A673 (cell line): ENCODE results near the gene SYK. TPM values are rescaled to one million over a fixed set of nuclear protein-coding genes. Genes with fewer than 3 reads are reported as not detected.

ENCODE experiments used
- BruUV-seq: library from RNA; stranded (reverse); fragments of 400-500 nt; replicated peaks from 2 replicates; lab custom pipeline; 2021; lab: Mats Ljungman, UMichigan
- CTCF ChIA-PET: fragments of 300-600 bp; sonication (Branson Sonifier 250); formaldehyde crosslinking; loops from one replicate; lab custom pipeline; 2022; ENCODE audit warnings: antibody characterized with exemption; lab: Charles Lee
- POLR2A ChIA-PET: fragments of 300-600 bp; sonication (Branson Sonifier 250); formaldehyde crosslinking; loops from one replicate; lab custom pipeline; 2022; ENCODE audit warnings: antibody characterized with exemption; ENCODE audit not compliant: low non-redundant PET; lab: Charles Lee
- DNase-seq: peaks from one replicate; pipeline ENCODE4 v3.0.0-alpha.2; 2015; ENCODE audit warnings: low spot score
- H3K27ac ChIP-seq: fragments of 200-600 bp; sonication (generic); 2 replicates; pipeline ENCODE4 v1.5.1; 2016; ENCODE audit warnings: mixed run types, low read depth, mild to moderate bottlenecking, mixed read lengths, antibody characterized with exemption, low read length; ENCODE audit not compliant: poor library complexity, severe bottlenecking
- H3K27me3 ChIP-seq: fragments of 200-600 bp; sonication (generic); replicated peaks from 2 replicates; pipeline ENCODE4 v1.6.1; 2017; ENCODE audit warnings: mixed run types, low read depth, mild to moderate bottlenecking, mixed read lengths, antibody characterized with exemption, low read length; ENCODE audit not compliant: insufficient read depth, poor library complexity
- H3K36me3 ChIP-seq: fragments of 200-600 bp; sonication (generic); 2 replicates; pipeline ENCODE4 v1.6.1; 2016; ENCODE audit warnings: mixed run types, mild to moderate bottlenecking, mixed read lengths, antibody characterized with exemption, low read length; ENCODE audit not compliant: insufficient read depth, poor library complexity, severe bottlenecking
- H3K4me1 ChIP-seq: fragments of 200-600 bp; sonication (generic); 2 replicates; pipeline ENCODE4 v1.6.1; 2017; ENCODE audit warnings: mixed run types, mild to moderate bottlenecking, mixed read lengths, antibody characterized with exemption, low read length; ENCODE audit not compliant: insufficient read depth, poor library complexity, severe bottlenecking
- H3K4me3 ChIP-seq: fragments of 200-600 bp; sonication (generic); 2 replicates; pipeline ENCODE4 v1.5.1; 2016; ENCODE audit warnings: low read depth, mixed run types, mild to moderate bottlenecking, mixed read lengths, low read length; ENCODE audit not compliant: poor library complexity, severe bottlenecking
- H3K9me3 ChIP-seq: fragments of 200-600 bp; sonication (generic); 2 replicates; pipeline ENCODE4 v1.6.1; 2016; ENCODE audit warnings: mixed run types, low read depth, mild to moderate bottlenecking, mixed read lengths, antibody characterized with exemption, low read length; ENCODE audit not compliant: poor library complexity, severe bottlenecking
- CTCF ChIP-seq: fragments of 300-800, 200-600 bp; sonication (generic); conservative IDR thresholded peaks from 2 replicates; pipeline ENCODE4 v1.5.1; 2017; ENCODE audit warnings: low read depth, mild to moderate bottlenecking, antibody characterized with exemption, low read length, moderate library complexity, mixed read lengths
- EZH2 ChIP-seq: fragments of 200-600 bp; sonication (generic); IDR thresholded peaks from 2 replicates; pipeline ENCODE4 v1.6.1; 2017; ENCODE audit warnings: borderline replicate concordance, low read depth, mild to moderate bottlenecking, mixed read lengths, antibody characterized with exemption, low read length; ENCODE audit not compliant: poor library complexity, severe bottlenecking
- intact Hi-C: fragments of 100-400 bp; cut with micrococcal nuclease; formaldehyde crosslinking; loops from one replicate; pipeline ENCODE4 v1.10.0; 2022; ENCODE audit not compliant: unreplicated experiment
- total RNA-seq: library from RNA; stranded (reverse); gene quantifications from 2 replicates; pipeline ENCODE4 v1.2.3, GENCODE V29; 2021

Gene SYK
- total RNA-seq, 1 experiment from 2014 or later: 14.9 TPM

DNA sequence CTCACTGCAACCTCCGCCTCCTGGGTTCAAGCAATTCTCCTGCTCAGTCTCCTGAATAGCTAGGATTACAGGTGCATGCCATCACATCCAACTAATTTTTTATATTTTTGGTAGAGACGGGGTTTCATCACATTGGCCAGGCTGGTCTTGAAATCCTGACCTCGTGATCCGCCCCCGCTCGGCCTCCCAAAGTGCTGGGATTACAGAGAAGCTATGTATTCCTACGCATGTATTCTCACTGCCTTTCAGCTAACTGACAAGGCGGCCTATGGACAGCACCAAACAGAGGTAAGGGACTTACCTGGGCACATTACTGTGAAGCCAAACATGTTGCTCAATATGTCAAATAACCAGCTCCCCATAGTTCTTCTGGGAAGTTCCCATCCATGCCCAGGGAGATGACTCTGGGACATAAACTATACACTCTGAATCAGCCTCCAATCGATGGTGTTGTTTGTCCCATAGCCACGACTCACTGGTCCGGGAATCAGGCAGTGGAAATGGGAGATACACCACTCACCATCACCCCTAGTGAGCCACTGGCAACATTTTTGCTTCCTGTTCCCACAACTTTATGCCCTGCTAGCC lies 114.6 kb downstream of the SYK start:
- no peak for TF ChIP-seq CTCF
- TF ChIP-seq EZH2: no peak
- Histone ChIP-seq H3K4me3 (no peak overlapping the region), H3K4me1 (no peaks in the 10 kb centered on the region), H3K27ac (no peak overlapping the region), H3K36me3 (no peaks in the 10 kb centered on the region), H3K27me3 (no peaks in the 10 kb centered on the region), H3K9me3 (no peaks in the 10 kb centered on the region)
- intact Hi-C loops: loop anchor here (5.0 kb wide), 1 partner anchor 646 kb away; no protein-coding TSS in a partner anchor
- BruUV-seq: no TSS peak
- ChIA-PET POLR2A (no interaction called here), CTCF (interaction anchor here (0.6 to 2.5 kb wide), 6 partner anchors 10 to 811 kb away, joined by 3 to 27 read pairs (median 7); no protein-coding TSS in a partner anchor)
- DNase-seq: no peak

GRCh38 chr9:90919883-90920282 lies 118.3 kb downstream of the SYK start:
- intact Hi-C loops: loop anchor here (5.0 kb wide), 1 partner anchor 642 kb away; no protein-coding TSS in a partner anchor
- H3K4me3 ChIP-seq: no peak overlapping the region
- POLR2A ChIA-PET: interaction anchor here (0.5 kb wide), 1 partner anchor 9 kb away, joined by 4 read pairs; no protein-coding TSS in a partner anchor
- no peak for TF ChIP-seq EZH2
- H3K27ac ChIP-seq: no peak overlapping the region
- no peaks in the 10 kb centered on the region for H3K27me3 ChIP-seq
- BruUV-seq: no TSS peak
- DNase-seq: no peak
- no peaks in the 10 kb centered on the region for H3K36me3 ChIP-seq
- H3K9me3 ChIP-seq: no peaks in the 10 kb centered on the region
- CTCF ChIA-PET: no interaction called here
- no peaks in the 10 kb centered on the region for H3K4me1 ChIP-seq

GRCh38 chr9:90921104-90921503 lies 119.5 kb downstream of the SYK start:
- no peak overlapping the region for H3K4me3 ChIP-seq
- H3K4me1 ChIP-seq: no peaks in the 10 kb centered on the region
- DNase-seq: no peak
- TF ChIP-seq CTCF (no peak), EZH2 (no peak)
- BruUV-seq: no TSS peak
- no peak overlapping the region for H3K27ac ChIP-seq
- H3K27me3 ChIP-seq: no peaks in the 10 kb centered on the region
- no peaks in the 10 kb centered on the region for H3K36me3 ChIP-seq
- intact Hi-C loops: no loop called here
- POLR2A ChIA-PET: no interaction called here
- H3K9me3 ChIP-seq: no peaks in the 10 kb centered on the region
- CTCF ChIA-PET: no interaction called here

DNA sequence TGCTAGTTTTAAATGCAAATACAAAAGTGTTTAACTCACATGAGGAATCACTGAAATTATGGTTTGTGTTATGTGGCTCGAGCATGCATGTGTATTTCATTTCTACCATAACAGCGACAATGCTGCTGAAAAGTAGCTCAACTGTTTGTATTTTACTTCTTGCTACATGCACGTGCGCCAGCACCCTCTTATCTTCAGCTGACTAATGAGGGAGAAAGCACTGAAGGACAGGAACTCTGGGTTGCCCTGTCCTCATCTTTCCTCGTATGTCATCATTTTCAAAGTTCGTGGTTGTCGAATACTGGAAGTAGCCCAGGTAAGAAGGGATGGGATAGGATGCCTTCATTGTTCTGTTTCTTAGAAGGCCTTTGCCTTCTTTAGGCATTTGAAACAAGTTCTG lies 120.3 kb downstream of the SYK start:
- intact Hi-C loops: no loop called here
- Histone ChIP-seq H3K4me3 (no peak overlapping the region), H3K9me3 (no peaks in the 10 kb centered on the region), H3K27ac (no peak overlapping the region), H3K4me1 (peaks cover 5% of the 10 kb centered on the region), H3K27me3 (no peaks in the 10 kb centered on the region), H3K36me3 (no peaks in the 10 kb centered on the region)
- CTCF ChIA-PET: no interaction called here
- no TSS peak for BruUV-seq
- TF ChIP-seq EZH2: no peak
- no peak for TF ChIP-seq CTCF
- POLR2A ChIA-PET: no interaction called here
- DNase-seq: no peak
